AG10803 (cell line): ENCODE measurements around the gene KRTAP3-3.

Experiments used
- DNase-seq: peaks from one replicate; pipeline ENCODE4 v3.0.0; 2010; ENCODE audit warnings: low read depth
- H3K4me3 ChIP-seq: 2 replicates; pipeline ENCODE4 v1.5.1; 2011; ENCODE audit warnings: mild to moderate bottlenecking, low read length, control low read depth
- CTCF ChIP-seq: conservative IDR thresholded peaks from 2 replicates; pipeline ENCODE4 v1.5.1; 2011; ENCODE audit warnings: mild to moderate bottlenecking, low read length, control low read depth, inconsistent platforms

KRTAP3-3 gene

GRCh38 chr17:41026715-41027471 lies 32.9 kb upstream of the KRTAP3-3 start, which contains the start of gene KRTAP1-5:
KRTAP1-5 (minus strand) TSS chr17:41027208; CDS start chr17:41027155, 53 bp downstream.
- DNase-seq: peak; percentile 95
- no peak for TF ChIP-seq CTCF
- no peak within 1 kb of the TSS for H3K4me3 ChIP-seq

GRCh38 chr17:41024697-41025096 lies 30.7 kb upstream of the KRTAP3-3 start:
- DNase-seq: peak; percentile 63
- no peak for TF ChIP-seq CTCF
- H3K4me3 ChIP-seq: no peak overlapping the region

- no peak overlapping the region for H3K4me3 ChIP-seq
- DNase-seq: no peak
- no peak for TF ChIP-seq CTCF
These were observed 26.4 kb upstream of the KRTAP3-3 start for GRCh38 chr17:41020336-41020735.

GRCh38 chr17:41019415-41019814 lies 25.5 kb upstream of the KRTAP3-3 start:
- no peak for DNase-seq
- no peak for TF ChIP-seq CTCF
- H3K4me3 ChIP-seq: no peak overlapping the region

- no peak overlapping the region for H3K4me3 ChIP-seq
- TF ChIP-seq CTCF: no peak
These were observed 24.6 kb upstream of the KRTAP3-3 start for GRCh38 chr17:41018541-41018940.

GRCh38 chr17:41016578-41017215 lies 22.7 kb upstream of the KRTAP3-3 start:
- TF ChIP-seq CTCF: no peak
- DNase-seq: no peak
- H3K4me3 ChIP-seq: no peak overlapping the region

More at GRCh38 chr17:41018541-41018940, 24.6 kb upstream of the KRTAP3-3 start:
- DNase-seq: no peak

- no peak for DNase-seq
- H3K4me3 ChIP-seq: no peak overlapping the region
- no peak for TF ChIP-seq CTCF
These were observed 21.5 kb upstream of the KRTAP3-3 start for GRCh38 chr17:41015454-41015853.
